Measurements from ENCODE around the gene AGBL2. TPM values are rescaled to one million over a fixed set of nuclear protein-coding genes. Genes with fewer than 3 reads are reported as not detected.
"Not testable (repeated sequence)": the region's sequence is repeated elsewhere in the genome, so short reads cannot be mapped to it uniquely, and the experiment has no call there.

AGBL2 gene
- total RNA-seq, 4 donors from 2014 or later: 0.44 to 5.9 (median 4.2) TPM; not detected in 1

GRCh38 chr11:47688991-47689390, 26.2 kb downstream of the AGBL2 start:
- Histone ChIP-seq H3K27ac (no peak overlapping the region), H3K27me3 (no peaks in the 10 kb centered on the region), H3K36me3 (no peaks in the 10 kb centered on the region), H3K9me3 (no peaks in the 10 kb centered on the region), H3K4me3 (no peak overlapping the region), H3K4me1 (no peaks in the 10 kb centered on the region)
- WGBS, 2 donors: 86 to 95% methylated on average over 2 of the region's 2 CpGs
- no peak for DNase-seq (ENCODE audit: low spot score in 2 of 2)
- TF ChIP-seq EP300 (IDR thresholded peaks at IDR 0.05) (no peak), POLR2A (IDR thresholded peaks at IDR 0.05) (no peak)
- TF ChIP-seq, protein P1, sequence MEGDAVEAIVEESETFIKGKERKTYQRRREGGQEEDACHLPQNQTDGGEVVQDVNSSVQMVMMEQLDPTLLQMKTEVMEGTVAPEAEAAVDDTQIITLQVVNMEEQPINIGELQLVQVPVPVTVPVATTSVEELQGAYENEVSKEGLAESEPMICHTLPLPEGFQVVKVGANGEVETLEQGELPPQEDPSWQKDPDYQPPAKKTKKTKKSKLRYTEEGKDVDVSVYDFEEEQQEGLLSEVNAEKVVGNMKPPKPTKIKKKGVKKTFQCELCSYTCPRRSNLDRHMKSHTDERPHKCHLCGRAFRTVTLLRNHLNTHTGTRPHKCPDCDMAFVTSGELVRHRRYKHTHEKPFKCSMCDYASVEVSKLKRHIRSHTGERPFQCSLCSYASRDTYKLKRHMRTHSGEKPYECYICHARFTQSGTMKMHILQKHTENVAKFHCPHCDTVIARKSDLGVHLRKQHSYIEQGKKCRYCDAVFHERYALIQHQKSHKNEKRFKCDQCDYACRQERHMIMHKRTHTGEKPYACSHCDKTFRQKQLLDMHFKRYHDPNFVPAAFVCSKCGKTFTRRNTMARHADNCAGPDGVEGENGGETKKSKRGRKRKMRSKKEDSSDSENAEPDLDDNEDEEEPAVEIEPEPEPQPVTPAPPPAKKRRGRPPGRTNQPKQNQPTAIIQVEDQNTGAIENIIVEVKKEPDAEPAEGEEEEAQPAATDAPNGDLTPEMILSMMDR (IDR thresholded peaks at IDR 0.05): no peak

GRCh38 chr11:47688111-47688510, 27.1 kb downstream of the AGBL2 start:
- H3K27ac ChIP-seq: no peak overlapping the region
- H3K9me3 ChIP-seq: no peaks in the 10 kb centered on the region
- H3K4me3 ChIP-seq: no peak overlapping the region
- TF ChIP-seq, protein P1 (IDR thresholded peaks at IDR 0.05): no peak
- TF ChIP-seq POLR2A (IDR thresholded peaks at IDR 0.05) (no peak), EP300 (IDR thresholded peaks at IDR 0.05) (no peak)
- no peaks in the 10 kb centered on the region for H3K27me3 ChIP-seq
- H3K36me3 ChIP-seq: no peaks in the 10 kb centered on the region
- WGBS, 2 donors: 90 to 91% methylated on average over 4 of the region's 4 CpGs
- H3K4me1 ChIP-seq: no peaks in the 10 kb centered on the region
- DNase-seq (ENCODE audit: low spot score in 2 of 2): no peak

DNA sequence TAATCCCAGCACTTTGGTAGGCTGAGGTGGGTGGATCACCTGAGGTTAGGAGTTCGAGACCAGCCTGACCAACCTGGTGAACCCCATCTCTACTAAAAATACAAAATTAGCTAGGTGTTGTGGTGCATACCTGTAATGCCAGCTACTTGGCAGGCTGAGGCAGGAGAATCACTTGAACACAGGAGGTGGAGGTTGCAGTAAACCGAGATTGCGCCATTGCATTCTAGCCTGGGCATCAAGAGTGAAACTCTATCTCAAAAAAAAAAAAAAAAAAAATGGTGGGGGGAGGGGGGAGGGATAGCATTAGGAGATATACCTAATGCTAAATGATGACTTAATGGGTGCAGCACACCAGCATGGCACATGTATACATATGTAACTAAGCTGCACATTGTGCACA, 28.5 kb downstream of the AGBL2 start:
- 95 to 100% methylated on average over 3 of the region's 3 CpGs for WGBS, 2 donors
- not testable (repeated sequence) for H3K4me1 ChIP-seq, H3K9me3 ChIP-seq

DNA sequence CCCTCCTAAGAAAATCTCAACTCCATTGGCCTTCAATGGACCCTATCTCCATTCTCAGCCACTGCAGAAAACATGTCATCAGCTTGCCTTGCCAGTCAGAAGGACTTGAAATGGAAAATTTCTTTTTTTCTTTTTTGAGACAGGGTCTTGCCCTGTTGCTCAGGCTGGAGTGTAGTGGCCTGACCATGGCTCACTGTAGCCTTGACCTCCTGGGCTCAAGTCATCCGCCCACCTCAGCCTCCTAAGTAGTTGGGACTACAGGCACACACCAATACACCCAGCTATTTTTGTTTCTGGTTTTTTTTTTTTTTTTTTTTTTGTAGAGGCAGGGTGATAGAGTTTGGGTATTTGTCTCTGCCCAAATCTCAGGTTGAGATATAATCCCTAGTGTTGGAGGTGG, 29.0 kb downstream of the AGBL2 start:
- TF ChIP-seq, protein P1 (IDR thresholded peaks at IDR 0.05): no peak
- TF ChIP-seq POLR2A (IDR thresholded peaks at IDR 0.05) (no peak), EP300 (IDR thresholded peaks at IDR 0.05) (no peak)
- Histone ChIP-seq H3K27me3 (no peaks in the 10 kb centered on the region), H3K4me3 (no peak overlapping the region), H3K27ac (no peak overlapping the region), H3K4me1 (no peaks in the 10 kb centered on the region), H3K9me3 (no peaks in the 10 kb centered on the region), H3K36me3 (no peaks in the 10 kb centered on the region)
- no peak for DNase-seq (ENCODE audit: low spot score in 2 of 2)
- WGBS, 2 donors: 93 to 100% methylated on average over 1 of the region's 1 CpG

More for the DNA sequence above, 28.5 kb downstream of the AGBL2 start:
- H3K27ac ChIP-seq; H3K4me3 ChIP-seq; H3K36me3 ChIP-seq; H3K27me3 ChIP-seq; DNase-seq (ENCODE audit: low spot score in 2 of 2): not testable (repeated sequence)

DNA sequence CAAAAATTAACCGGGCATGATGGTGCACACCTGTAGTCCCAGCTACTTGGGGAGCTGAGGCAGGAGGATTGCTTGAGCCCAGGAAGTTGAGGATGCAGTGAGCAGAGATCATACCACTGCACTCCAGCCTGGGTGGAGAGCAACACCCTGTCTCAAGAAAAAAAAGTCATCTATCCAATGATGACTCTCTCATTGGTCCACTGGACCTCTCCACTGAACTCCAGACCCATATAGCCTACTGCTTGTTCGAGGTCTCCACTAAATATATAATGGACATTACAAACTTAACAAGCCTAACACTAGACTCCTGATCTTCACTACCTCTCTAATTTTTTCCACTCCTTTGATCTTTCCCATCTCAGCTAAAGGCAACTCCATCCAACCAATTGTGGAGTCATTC, 39.3 kb downstream of the AGBL2 start:
- 84% methylated on average over 2 of the region's 2 CpGs for WGBS, 2 donors

More for the DNA sequence above, 39.3 kb downstream of the AGBL2 start:
- Histone ChIP-seq H3K9me3 (no peaks in the 10 kb centered on the region), H3K36me3 (no peaks in the 10 kb centered on the region), H3K4me3 (no peak overlapping the region), H3K27ac (no peak overlapping the region), H3K27me3 (no peaks in the 10 kb centered on the region), H3K4me1 (no peaks in the 10 kb centered on the region)
- no peak for TF ChIP-seq POLR2A (IDR thresholded peaks at IDR 0.05)
- no peak for TF ChIP-seq EP300 (IDR thresholded peaks at IDR 0.05)
- TF ChIP-seq, protein P1 (IDR thresholded peaks at IDR 0.05): no peak
- DNase-seq (ENCODE audit: low spot score in 2 of 2): no peak

Measured in tibial nerve (tissue), 4 donors.